Stimulated activated CD4-positive, alpha-beta T cell treated with anti-CD3 and anti-CD28 coated beads, Interleukin-15, amount 100 ng/mL, for 48 hours (primary cell): Measurements from ENCODE around the gene IL27RA.
"Not testable (repeated sequence)": the region's sequence is repeated elsewhere in the genome, so short reads cannot be mapped to it uniquely, and the experiment has no call there.

Source experiments
- DNase-seq, 2 donors: peaks; one replicate each; pipeline ENCODE4 v3.0.0-alpha.2; 2020; ENCODE audit warnings: low read depth in 2 of 2

Gene IL27RA

GRCh38 chr19:14030997-14031718 lies 404 bp upstream of the IL27RA start:
- no peak for DNase-seq

- no peak for DNase-seq
Observed at GRCh38 chr19:14033946-14034345, 2.4 kb downstream of the IL27RA start.

- DNase-seq: not testable (repeated sequence)
Observed at GRCh38 chr19:14035159-14035558, 3.6 kb downstream of the IL27RA start.

GRCh38 chr19:14035706-14036105 lies 4.1 kb downstream of the IL27RA start:
- DNase-seq: no peak

GRCh38 chr19:14039181-14039580 lies 7.6 kb downstream of the IL27RA start:
- DNase-seq: no peak

- not testable (repeated sequence) for DNase-seq
Observed at GRCh38 chr19:14042659-14043608, 11.4 kb downstream of the IL27RA start.

- not testable (repeated sequence) for DNase-seq
Observed at GRCh38 chr19:14047866-14048265, 16.3 kb downstream of the IL27RA start.

- peak; percentile 44 to 67 for DNase-seq
Observed at GRCh38 chr19:14048443-14049153, 17.0 kb downstream of the IL27RA start.

- DNase-seq: no peak
Observed at GRCh38 chr19:14050512-14050911, 18.9 kb downstream of the IL27RA start.

- not testable (repeated sequence) for DNase-seq
Observed at GRCh38 chr19:14050961-14051360, 19.4 kb downstream of the IL27RA start.

- DNase-seq: no peak
Observed at GRCh38 chr19:14051980-14052379, 20.4 kb downstream of the IL27RA start.

GRCh38 chr19:14052470-14052869 lies 20.9 kb downstream of the IL27RA start:
- no peak for DNase-seq

- no peak for DNase-seq
Observed at GRCh38 chr19:14053032-14053431, 21.5 kb downstream of the IL27RA start.

GRCh38 chr19:14053500-14053899 lies 21.9 kb downstream of the IL27RA start:
- DNase-seq: no peak

- no peak for DNase-seq
Observed at GRCh38 chr19:14054099-14054498, 22.5 kb downstream of the IL27RA start.

- no peak for DNase-seq
Observed at GRCh38 chr19:14054721-14055120, 23.2 kb downstream of the IL27RA start.

GRCh38 chr19:14055396-14055795 lies 23.8 kb downstream of the IL27RA start:
- no peak for DNase-seq

GRCh38 chr19:14056069-14056666 lies 24.6 kb downstream of the IL27RA start:
- no peak for DNase-seq

- DNase-seq: no peak
Observed at GRCh38 chr19:14056741-14057356, 25.3 kb downstream of the IL27RA start.

- no peak for DNase-seq
Observed at GRCh38 chr19:14058182-14059092, 26.9 kb downstream of the IL27RA start.
